H9 (cell line): ENCODE results near the gene IGF1R. TPM values are rescaled to one million over a fixed set of nuclear protein-coding genes. Genes with fewer than 3 reads are reported as not detected.

Experiments used
- DNase-seq: peaks from one replicate; pipeline ENCODE4 v3.0.0-alpha.2; 2017
- H2AFZ ChIP-seq: one replicate; pipeline ENCODE4 v1.6.1; 2013; ENCODE audit warnings: mild to moderate bottlenecking, low read length, control low read depth, moderate library complexity
- H2AK5ac ChIP-seq: 2 replicates; pipeline ENCODE4 v1.6.1; 2013; ENCODE audit warnings: low read length, control low read depth, mixed read lengths; ENCODE audit not compliant: insufficient read length
- H2BK120ac ChIP-seq: one replicate; pipeline ENCODE4 v1.6.1; 2013; ENCODE audit warnings: low read depth, mild to moderate bottlenecking, low read length, control low read depth, inconsistent platforms; ENCODE audit not compliant: poor library complexity, severe bottlenecking
- H2BK12ac ChIP-seq: 2 replicates; pipeline ENCODE4 v1.6.1; 2013; ENCODE audit warnings: low read length, control low read depth, mixed read lengths, low read depth; ENCODE audit not compliant: insufficient read length
- H2BK15ac ChIP-seq: 2 replicates; pipeline ENCODE4 v1.6.1; 2013; ENCODE audit warnings: low read depth, low read length, control low read depth
- H2BK20ac ChIP-seq: one replicate; pipeline ENCODE4 v1.6.1; 2013; ENCODE audit warnings: low read depth, mild to moderate bottlenecking, low read length, control low read depth, inconsistent platforms; ENCODE audit not compliant: poor library complexity, severe bottlenecking
- H2BK5ac ChIP-seq: 2 replicates; pipeline ENCODE4 v1.6.1; 2013; ENCODE audit warnings: low read length, control low read depth, mixed read lengths; ENCODE audit not compliant: insufficient read length
- H3K14ac ChIP-seq: 2 replicates; pipeline ENCODE4 v1.6.1; 2013; ENCODE audit warnings: low read length, control low read depth; ENCODE audit not compliant: insufficient read depth
- H3K18ac ChIP-seq: 2 replicates; pipeline ENCODE4 v1.6.1; 2013; ENCODE audit warnings: low read depth, mild to moderate bottlenecking, mixed read lengths, low read length, control low read depth; ENCODE audit not compliant: insufficient read length
- H3K23ac ChIP-seq: 2 replicates; pipeline ENCODE4 v1.6.1; 2013; ENCODE audit warnings: low read length, control low read depth, mixed read lengths, low read depth; ENCODE audit not compliant: insufficient read length
- H3K23me2 ChIP-seq: 2 replicates; pipeline ENCODE4 v1.6.1; 2013; ENCODE audit warnings: low read depth, mild to moderate bottlenecking, mixed read lengths, low read length, control low read depth; ENCODE audit not compliant: insufficient read length, poor library complexity, severe bottlenecking
- H3K27ac ChIP-seq: 2 replicates; pipeline ENCODE4 v1.5.1; 2013; ENCODE audit warnings: low read length, control low read depth, mixed read lengths, low read depth; ENCODE audit not compliant: insufficient read length
- H3K27me3 ChIP-seq: 2 replicates; pipeline ENCODE4 v1.6.1; 2013; ENCODE audit warnings: low read length, control low read depth, inconsistent platforms; ENCODE audit not compliant: insufficient read depth
- H3K4ac ChIP-seq: 2 replicates; pipeline ENCODE4 v1.6.1; 2013; ENCODE audit warnings: low read depth, mild to moderate bottlenecking, control low read depth, inconsistent platforms, low read length, moderate library complexity
- H3K4me1 ChIP-seq: 2 replicates; pipeline ENCODE4 v1.6.1; 2013; ENCODE audit warnings: low read length, control low read depth, inconsistent platforms; ENCODE audit not compliant: insufficient read depth
- H3K4me2 ChIP-seq: 2 replicates; pipeline ENCODE4 v1.6.1; 2013; ENCODE audit warnings: low read length, control low read depth, mixed read lengths; ENCODE audit not compliant: insufficient read length, insufficient read depth
- H3K56ac ChIP-seq: 2 replicates; pipeline ENCODE4 v1.6.1; 2013; ENCODE audit warnings: low read depth, mild to moderate bottlenecking, mixed read lengths, low read length, control low read depth; ENCODE audit not compliant: insufficient read length
- H3K79me1 ChIP-seq: 2 replicates; pipeline ENCODE4 v1.6.1; 2013; ENCODE audit warnings: low read depth, mild to moderate bottlenecking, moderate library complexity, low read length, control low read depth, inconsistent platforms; ENCODE audit not compliant: insufficient read depth, poor library complexity, severe bottlenecking
- H3K79me2 ChIP-seq: 2 replicates; pipeline ENCODE4 v1.6.1; 2013; ENCODE audit warnings: low read length, control low read depth, inconsistent platforms; ENCODE audit not compliant: insufficient read depth
- H3K9ac ChIP-seq: 2 replicates; pipeline ENCODE4 v1.6.1; 2013; ENCODE audit warnings: low read length, control low read depth, mixed read lengths; ENCODE audit not compliant: insufficient read length; ENCODE audit errors: extremely low read depth
- H3K9me3 ChIP-seq: one replicate; pipeline ENCODE4 v1.6.1; 2013; ENCODE audit warnings: low read depth, low read length, inconsistent platforms; ENCODE audit not compliant: control insufficient read depth
- H3T11ph ChIP-seq: one replicate; pipeline ENCODE4 v1.6.1; 2013; ENCODE audit warnings: mild to moderate bottlenecking, low read length, control low read depth, inconsistent platforms
- H4K20me1 ChIP-seq: one replicate; pipeline ENCODE4 v1.6.1; 2013; ENCODE audit not compliant: control insufficient read depth, insufficient read length, insufficient read depth
- H4K5ac ChIP-seq: 2 replicates; pipeline ENCODE4 v1.6.1; 2013; ENCODE audit warnings: low read depth, mild to moderate bottlenecking, mixed read lengths, low read length, control low read depth; ENCODE audit not compliant: insufficient read length
- H4K8ac ChIP-seq: replicated peaks from 2 replicates; pipeline ENCODE4 v1.6.1; 2013; ENCODE audit warnings: low read length, control low read depth, mixed read lengths, low read depth; ENCODE audit not compliant: insufficient read length
- H4K91ac ChIP-seq: 2 replicates; pipeline ENCODE4 v1.6.1; 2013; ENCODE audit warnings: low read depth, mild to moderate bottlenecking, moderate library complexity, mixed read lengths, low read length, control low read depth; ENCODE audit not compliant: insufficient read length
- H3K27ac Mint-ChIP-seq, 3 experiments: 2 replicates in 2 of 3; 3 replicates in 1 of 3; pipeline ENCODE4 v1.8.0; 2020 to 2021; ENCODE audit warnings: mixed read lengths in 3 of 3, mild to moderate bottlenecking in 1 of 3, moderate library complexity in 1 of 3
- H3K27me3 Mint-ChIP-seq: 2 replicates; pipeline ENCODE4 v1.8.0; 2021; ENCODE audit warnings: low read depth, mild to moderate bottlenecking, moderate library complexity, mixed read lengths
- H3K36me3 Mint-ChIP-seq, 3 experiments: 2 replicates in 2 of 3; 3 replicates in 1 of 3; pipeline ENCODE4 v1.8.0; 2020 to 2021; ENCODE audit warnings: low read depth in 3 of 3, mixed read lengths in 3 of 3; ENCODE audit not compliant: insufficient read depth in 1 of 3
- H3K4me1 Mint-ChIP-seq, 2 experiments: 2 replicates each; pipeline ENCODE4 v1.8.0; 2020; ENCODE audit warnings: mixed read lengths in 2 of 2
- H3K4me3 Mint-ChIP-seq, 2 experiments: 2 replicates in 1 of 2; 3 replicates in 1 of 2; pipeline ENCODE4 v1.8.0; 2020 to 2021; ENCODE audit warnings: mild to moderate bottlenecking in 2 of 2, mixed read lengths in 2 of 2, moderate library complexity in 1 of 2
- H3K9me3 Mint-ChIP-seq, 2 experiments: 2 replicates in 1 of 2; 3 replicates in 1 of 2; pipeline ENCODE4 v1.8.0; 2020; ENCODE audit warnings: mild to moderate bottlenecking in 2 of 2, mixed read lengths in 2 of 2, moderate library complexity in 1 of 2
- WGBS: extraction: QIAGEN DNeasy Blood & Tissue Kit; methylation state at CpG from one replicate; pipeline ENCODE4 v1.1.7; 2013; ENCODE audit warnings: missing lambda C conversion rate, low lambda C conversion rate, mixed read lengths; ENCODE audit not compliant: insufficient read length; ENCODE audit errors: extremely low coverage; 5-methylcytosine and 5-hydroxymethylcytosine counted together
- total RNA-seq: library from RNA; stranded (reverse); gene quantifications from 2 replicates; pipeline ENCODE4 v1.2.1, GENCODE V29; 2021
- TF ChIP-seq, protein P1 (sequence below): fragments of 200-600 bp; sonication (generic); conservative IDR thresholded peaks from 3 replicates; pipeline ENCODE4 v1.8.0; 2021; ENCODE audit warnings: antibody characterized with exemption, mild to moderate bottlenecking

Gene IGF1R
- total RNA-seq, 1 experiment from 2014 or later = 70.0 TPM

- Histone ChIP-seq H3K23ac (no peak overlapping the region), H3K9ac (no peak overlapping the region), H3K4ac (no peak overlapping the region), H3K4me1 (peaks cover 7% of the 10 kb centered on the region; the same call in 1 of the 2 replicates), H3K79me2 (peaks cover 5% of the 10 kb centered on the region; the same call in 1 of the 2 replicates), H3K27ac (no peak overlapping the region), H2BK20ac (no peak overlapping the region), H2AK5ac (no peak overlapping the region), H3T11ph (no peak overlapping the region), H3K4me2 (no peak overlapping the region), H3K23me2 (no peaks in the 10 kb centered on the region), H3K9me3 (no peaks in the 10 kb centered on the region), H4K8ac (no peak overlapping the region), H3K14ac (no peak overlapping the region), H3K27me3 (no peaks in the 10 kb centered on the region), H4K91ac (no peak overlapping the region), H2BK12ac (no peak overlapping the region), H2BK120ac (no peak overlapping the region), H2AFZ (no peak overlapping the region), H3K56ac (no peak overlapping the region), H3K79me1 (no peaks in the 10 kb centered on the region), H3K18ac (no peak overlapping the region), H4K5ac (no peak overlapping the region), H2BK5ac (no peak overlapping the region), H4K20me1 (no peaks in the 10 kb centered on the region), H2BK15ac (no peak overlapping the region)
- Mint-ChIP-seq H3K27ac (peak overlapping the region in 2 of 3 experiments; percentile 56 to 76; a peak in 4 of 7 replicates), H3K4me3 (no peak overlapping the region), H3K36me3 (peaks cover 15 to 36% (median 27%) of the 10 kb centered on the region in 3 experiments; a peak in 6 of 7 replicates), H3K9me3 (no peaks in the 10 kb centered on the region), H3K4me1 (peaks cover 40% of the 10 kb centered on the region in 2 experiments), H3K27me3 (no peaks in the 10 kb centered on the region)
- no peak for DNase-seq
- WGBS = no CpG with 5 or more reads among the region's 10 CpGs
- TF ChIP-seq, protein P1, sequence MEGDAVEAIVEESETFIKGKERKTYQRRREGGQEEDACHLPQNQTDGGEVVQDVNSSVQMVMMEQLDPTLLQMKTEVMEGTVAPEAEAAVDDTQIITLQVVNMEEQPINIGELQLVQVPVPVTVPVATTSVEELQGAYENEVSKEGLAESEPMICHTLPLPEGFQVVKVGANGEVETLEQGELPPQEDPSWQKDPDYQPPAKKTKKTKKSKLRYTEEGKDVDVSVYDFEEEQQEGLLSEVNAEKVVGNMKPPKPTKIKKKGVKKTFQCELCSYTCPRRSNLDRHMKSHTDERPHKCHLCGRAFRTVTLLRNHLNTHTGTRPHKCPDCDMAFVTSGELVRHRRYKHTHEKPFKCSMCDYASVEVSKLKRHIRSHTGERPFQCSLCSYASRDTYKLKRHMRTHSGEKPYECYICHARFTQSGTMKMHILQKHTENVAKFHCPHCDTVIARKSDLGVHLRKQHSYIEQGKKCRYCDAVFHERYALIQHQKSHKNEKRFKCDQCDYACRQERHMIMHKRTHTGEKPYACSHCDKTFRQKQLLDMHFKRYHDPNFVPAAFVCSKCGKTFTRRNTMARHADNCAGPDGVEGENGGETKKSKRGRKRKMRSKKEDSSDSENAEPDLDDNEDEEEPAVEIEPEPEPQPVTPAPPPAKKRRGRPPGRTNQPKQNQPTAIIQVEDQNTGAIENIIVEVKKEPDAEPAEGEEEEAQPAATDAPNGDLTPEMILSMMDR = no peak
These were observed 253.2 kb downstream of the IGF1R start for GRCh38 chr15:98901434-98902072.
